SK-N-SH treated with all-trans-retinoic acid at 6 μM for 48 hours (cell line): ENCODE data around the gene ANKS1A.
"Not testable (repeated sequence)": the region's sequence is repeated elsewhere in the genome, so short reads cannot be mapped to it uniquely, and the experiment has no call there.

Source experiments
- ARNTL ChIP-seq: fragments of 450-650 bp; formaldehyde crosslinking; IDR thresholded peaks from 2 replicates; pipeline ENCODE4 v1.5.0; 2020; ENCODE audit warnings: low read depth, mild to moderate bottlenecking, moderate library complexity, borderline replicate concordance
- ESRRG ChIP-seq: fragments of 250-450 bp; sonication (Bioruptor Pico); IDR thresholded peaks from 2 replicates; pipeline ENCODE4 v1.6.1; 2021; ENCODE audit warnings: mild to moderate bottlenecking
- GLIS3 ChIP-seq: fragments of 250-450 bp; sonication (Bioruptor Pico); IDR thresholded peaks from 2 replicates; pipeline ENCODE4 v1.5.0; 2020; ENCODE audit warnings: mild to moderate bottlenecking, moderate library complexity
- OSR1 ChIP-seq: fragments of 250-450 bp; sonication (Bioruptor Pico); IDR thresholded peaks from 2 replicates; pipeline ENCODE4 v1.8.0; 2022; ENCODE audit warnings: moderate library complexity, mild to moderate bottlenecking, inconsistent platforms
- SNAI2 ChIP-seq: fragments of 250-450 bp; sonication (Bioruptor Pico); IDR thresholded peaks from 2 replicates; pipeline ENCODE4 v1.5.0; 2020; ENCODE audit warnings: mild to moderate bottlenecking, moderate library complexity
- TCF4 ChIP-seq: fragments of 250-450 bp; sonication (Bioruptor Pico); IDR thresholded peaks from 2 replicates; pipeline ENCODE4 v1.8.0; 2021; ENCODE audit warnings: mild to moderate bottlenecking, moderate library complexity, borderline replicate concordance
- TOX ChIP-seq: fragments of 250-450 bp; sonication (Bioruptor Pico); IDR thresholded peaks from 2 replicates; pipeline ENCODE4 v1.8.0; 2021; ENCODE audit warnings: mild to moderate bottlenecking, moderate library complexity, borderline replicate concordance
- ZFP3 ChIP-seq: fragments of 250-450 bp; sonication (Bioruptor Pico); IDR thresholded peaks from 2 replicates; pipeline ENCODE4 v1.5.0; 2020; ENCODE audit warnings: mild to moderate bottlenecking, moderate library complexity
- ZNF70 ChIP-seq: fragments of 450-650 bp; formaldehyde crosslinking; IDR thresholded peaks from 2 replicates; pipeline ENCODE4 v1.5.0; 2020; ENCODE audit warnings: mild to moderate bottlenecking, moderate library complexity
- ZNF8 ChIP-seq: fragments of 450-650 bp; formaldehyde crosslinking; IDR thresholded peaks from 2 replicates; pipeline ENCODE4 v1.5.0; 2020; ENCODE audit warnings: mild to moderate bottlenecking, moderate library complexity
- TF ChIP-seq, protein P1 (sequence below): fragments of 250-450 bp; sonication (Bioruptor Pico); IDR thresholded peaks from 2 replicates; pipeline ENCODE4 v1.8.0; 2020; ENCODE audit warnings: mild to moderate bottlenecking, moderate library complexity, borderline replicate concordance
- TF ChIP-seq, protein P2 (sequence below): fragments of 250-450 bp; sonication (Bioruptor Pico); IDR thresholded peaks from 2 replicates; pipeline ENCODE4 v1.5.1; 2021; ENCODE audit warnings: mild to moderate bottlenecking, moderate library complexity
- TF ChIP-seq, protein P3 (sequence below): fragments of 250-450 bp; sonication (Bioruptor Pico); IDR thresholded peaks from 2 replicates; pipeline ENCODE4 v1.8.0; 2021; ENCODE audit warnings: low read depth, mild to moderate bottlenecking, moderate library complexity, borderline replicate concordance
- TF ChIP-seq, protein P4 (sequence below): fragments of 250-450 bp; sonication (Bioruptor Pico); IDR thresholded peaks from 2 replicates; pipeline ENCODE4 v1.5.1; 2020; ENCODE audit warnings: low read depth, mild to moderate bottlenecking, moderate library complexity

DNA sequence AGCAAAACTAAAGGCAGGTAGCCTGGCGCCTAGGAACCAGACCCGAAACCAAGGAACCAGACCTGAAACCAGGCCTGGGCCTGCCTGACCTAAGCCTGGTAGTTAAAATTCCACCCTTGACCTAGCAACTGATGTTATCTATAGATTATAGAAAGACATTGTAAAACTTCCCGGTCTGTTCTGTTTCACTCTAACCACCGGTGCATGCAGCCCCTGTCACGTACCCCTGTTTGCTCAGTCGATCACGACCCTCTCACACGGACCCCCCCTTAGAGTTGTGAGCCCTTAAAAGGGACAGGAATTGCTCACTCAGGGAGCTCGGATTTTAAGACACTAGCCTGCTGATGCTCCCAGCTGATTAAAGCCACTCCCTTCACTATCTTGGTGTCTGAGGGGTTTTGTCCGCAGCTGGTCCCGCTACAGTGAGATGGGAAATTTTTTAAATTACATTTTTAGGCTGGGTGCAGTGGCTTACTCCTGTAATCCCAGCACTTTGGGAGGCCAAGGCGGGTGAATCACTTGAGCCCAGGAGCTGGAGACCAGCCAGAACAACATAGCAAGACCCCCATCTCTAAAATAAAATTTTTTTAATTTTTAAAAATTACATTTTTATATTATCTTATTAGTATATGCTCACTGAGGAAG lies 115.0 kb downstream of the ANKS1A start:
- TF ChIP-seq ZNF8 (CRISPR knock-in tag); OSR1 (CRISPR knock-in tag); ZFP3 (CRISPR knock-in tag); GLIS3 (CRISPR knock-in tag); ARNTL; TCF4 (CRISPR knock-in tag); ZNF70; ESRRG (CRISPR knock-in tag); TOX (CRISPR knock-in tag); SNAI2: not testable (repeated sequence)
- TF ChIP-seq, protein P1, sequence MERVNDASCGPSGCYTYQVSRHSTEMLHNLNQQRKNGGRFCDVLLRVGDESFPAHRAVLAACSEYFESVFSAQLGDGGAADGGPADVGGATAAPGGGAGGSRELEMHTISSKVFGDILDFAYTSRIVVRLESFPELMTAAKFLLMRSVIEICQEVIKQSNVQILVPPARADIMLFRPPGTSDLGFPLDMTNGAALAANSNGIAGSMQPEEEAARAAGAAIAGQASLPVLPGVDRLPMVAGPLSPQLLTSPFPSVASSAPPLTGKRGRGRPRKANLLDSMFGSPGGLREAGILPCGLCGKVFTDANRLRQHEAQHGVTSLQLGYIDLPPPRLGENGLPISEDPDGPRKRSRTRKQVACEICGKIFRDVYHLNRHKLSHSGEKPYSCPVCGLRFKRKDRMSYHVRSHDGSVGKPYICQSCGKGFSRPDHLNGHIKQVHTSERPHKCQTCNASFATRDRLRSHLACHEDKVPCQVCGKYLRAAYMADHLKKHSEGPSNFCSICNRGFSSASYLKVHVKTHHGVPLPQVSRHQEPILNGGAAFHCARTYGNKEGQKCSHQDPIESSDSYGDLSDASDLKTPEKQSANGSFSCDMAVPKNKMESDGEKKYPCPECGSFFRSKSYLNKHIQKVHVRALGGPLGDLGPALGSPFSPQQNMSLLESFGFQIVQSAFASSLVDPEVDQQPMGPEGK, result not testable (repeated sequence)
- TF ChIP-seq, protein P2, sequence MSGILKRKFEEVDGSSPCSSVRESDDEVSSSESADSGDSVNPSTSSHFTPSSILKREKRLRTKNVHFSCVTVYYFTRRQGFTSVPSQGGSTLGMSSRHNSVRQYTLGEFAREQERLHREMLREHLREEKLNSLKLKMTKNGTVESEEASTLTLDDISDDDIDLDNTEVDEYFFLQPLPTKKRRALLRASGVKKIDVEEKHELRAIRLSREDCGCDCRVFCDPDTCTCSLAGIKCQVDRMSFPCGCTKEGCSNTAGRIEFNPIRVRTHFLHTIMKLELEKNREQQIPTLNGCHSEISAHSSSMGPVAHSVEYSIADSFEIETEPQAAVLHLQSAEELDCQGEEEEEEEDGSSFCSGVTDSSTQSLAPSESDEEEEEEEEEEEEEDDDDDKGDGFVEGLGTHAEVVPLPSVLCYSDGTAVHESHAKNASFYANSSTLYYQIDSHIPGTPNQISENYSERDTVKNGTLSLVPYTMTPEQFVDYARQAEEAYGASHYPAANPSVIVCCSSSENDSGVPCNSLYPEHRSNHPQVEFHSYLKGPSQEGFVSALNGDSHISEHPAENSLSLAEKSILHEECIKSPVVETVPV, result not testable (repeated sequence)
- TF ChIP-seq, protein P3, sequence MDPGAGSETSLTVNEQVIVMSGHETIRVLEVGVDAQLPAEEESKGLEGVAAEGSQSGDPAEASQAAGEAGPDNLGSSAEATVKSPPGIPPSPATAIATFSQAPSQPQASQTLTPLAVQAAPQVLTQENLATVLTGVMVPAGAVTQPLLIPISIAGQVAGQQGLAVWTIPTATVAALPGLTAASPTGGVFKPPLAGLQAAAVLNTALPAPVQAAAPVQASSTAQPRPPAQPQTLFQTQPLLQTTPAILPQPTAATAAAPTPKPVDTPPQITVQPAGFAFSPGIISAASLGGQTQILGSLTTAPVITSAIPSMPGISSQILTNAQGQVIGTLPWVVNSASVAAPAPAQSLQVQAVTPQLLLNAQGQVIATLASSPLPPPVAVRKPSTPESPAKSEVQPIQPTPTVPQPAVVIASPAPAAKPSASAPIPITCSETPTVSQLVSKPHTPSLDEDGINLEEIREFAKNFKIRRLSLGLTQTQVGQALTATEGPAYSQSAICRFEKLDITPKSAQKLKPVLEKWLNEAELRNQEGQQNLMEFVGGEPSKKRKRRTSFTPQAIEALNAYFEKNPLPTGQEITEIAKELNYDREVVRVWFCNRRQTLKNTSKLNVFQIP, result not testable (repeated sequence)
- TF ChIP-seq, protein P4, sequence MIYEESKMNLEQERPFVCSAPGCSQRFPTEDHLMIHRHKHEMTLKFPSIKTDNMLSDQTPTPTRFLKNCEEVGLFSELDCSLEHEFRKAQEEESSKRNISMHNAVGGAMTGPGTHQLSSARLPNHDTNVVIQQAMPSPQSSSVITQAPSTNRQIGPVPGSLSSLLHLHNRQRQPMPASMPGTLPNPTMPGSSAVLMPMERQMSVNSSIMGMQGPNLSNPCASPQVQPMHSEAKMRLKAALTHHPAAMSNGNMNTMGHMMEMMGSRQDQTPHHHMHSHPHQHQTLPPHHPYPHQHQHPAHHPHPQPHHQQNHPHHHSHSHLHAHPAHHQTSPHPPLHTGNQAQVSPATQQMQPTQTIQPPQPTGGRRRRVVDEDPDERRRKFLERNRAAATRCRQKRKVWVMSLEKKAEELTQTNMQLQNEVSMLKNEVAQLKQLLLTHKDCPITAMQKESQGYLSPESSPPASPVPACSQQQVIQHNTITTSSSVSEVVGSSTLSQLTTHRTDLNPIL (CRISPR knock-in tag), result not testable (repeated sequence)
